Fibroblast of lung (primary cell): Measurements from ENCODE around the gene NAIF1. TPM values are rescaled to one million over a fixed set of nuclear protein-coding genes. Genes with fewer than 3 reads are reported as not detected.

ENCODE experiments used
- DNase-seq, 2 donors: peaks; one replicate each; pipeline versions ENCODE4 v3.0.0 to v3.0.0-alpha.2; 2010; ENCODE audit warnings: low read depth in 2 of 2
- H2AFZ ChIP-seq: 2 replicates; pipeline ENCODE4 v1.5.1; 2012; ENCODE audit warnings: low read length, control low read depth, inconsistent platforms
- H3K27ac ChIP-seq: 2 replicates; pipeline ENCODE4 v1.5.1; 2011; ENCODE audit warnings: low read length, control low read depth; ENCODE audit not compliant: insufficient read depth
- H3K27me3 ChIP-seq: 2 replicates; pipeline ENCODE4 v1.5.1; 2011; ENCODE audit warnings: mild to moderate bottlenecking, low read length; ENCODE audit not compliant: control insufficient read depth, insufficient read depth
- H3K36me3 ChIP-seq: 2 replicates; pipeline ENCODE4 v1.5.1; 2011; ENCODE audit warnings: low read length; ENCODE audit not compliant: control insufficient read depth, insufficient read depth
- H3K4me1 ChIP-seq: 2 replicates; pipeline ENCODE4 v1.5.1; 2011; ENCODE audit warnings: low read length; ENCODE audit not compliant: control insufficient read depth, insufficient read depth; ENCODE audit errors: extremely low read depth
- H3K4me2 ChIP-seq: 2 replicates; pipeline ENCODE4 v1.5.1; 2011; ENCODE audit warnings: low read length, control low read depth; ENCODE audit not compliant: insufficient read depth; ENCODE audit errors: extremely low read depth
- H3K4me3 ChIP-seq, 4 experiments: fragments of 200-600 bp in 1 of 4; sonication (generic) in 1 of 4; replicated peaks in 1 of 4; 2 replicates each; pipeline ENCODE4 v1.5.1; 2011 to 2016; ENCODE audit warnings: low read length in 4 of 4, low read depth in 3 of 4, mild to moderate bottlenecking in 3 of 4, control low read depth in 2 of 4, inconsistent platforms in 1 of 4, mixed read lengths in 1 of 4; ENCODE audit not compliant: insufficient read depth in 1 of 4; ENCODE audit errors: control extremely low read depth in 1 of 4
- H3K79me2 ChIP-seq: 2 replicates; pipeline ENCODE4 v1.5.1; 2012; ENCODE audit warnings: mild to moderate bottlenecking, low read length, inconsistent platforms; ENCODE audit not compliant: control insufficient read depth, insufficient read depth
- H3K9ac ChIP-seq: 2 replicates; pipeline ENCODE4 v1.5.1; 2011; ENCODE audit warnings: mild to moderate bottlenecking, low read length, control low read depth; ENCODE audit not compliant: insufficient read depth
- H3K9me3 ChIP-seq: 2 replicates; pipeline ENCODE4 v1.5.1; 2012; ENCODE audit warnings: low read depth, low read length; ENCODE audit not compliant: control insufficient read depth, insufficient read depth
- H4K20me1 ChIP-seq: 2 replicates; pipeline ENCODE4 v1.5.1; 2011; ENCODE audit warnings: low read length; ENCODE audit not compliant: control insufficient read depth, insufficient read depth; ENCODE audit errors: extremely low read depth
- EZH2 ChIP-seq: IDR thresholded peaks from 2 replicates; pipeline ENCODE4 v1.5.1; 2012; ENCODE audit warnings: low read length, control low read depth, mild to moderate bottlenecking; ENCODE audit errors: missing control alignments
- polyA plus RNA-seq, 2 donors: library from polyadenylated mRNA; depleted of rRNA in 1 of 2; stranded (reverse) in 1 of 2; unstranded in 1 of 2; fragments of >200 nt; gene quantifications; 2 replicates each; pipeline ENCODE4 v1.2.1, GENCODE V29; 2011 to 2012; ENCODE audit warnings: missing spikeins in 1 of 2
- total RNA-seq: library from RNA; depleted of rRNA; stranded (reverse); fragments of >200 nt; gene quantifications from 2 replicates; pipeline ENCODE4 v1.2.1, GENCODE V29; 2014
- TF ChIP-seq, protein P1 (sequence below), 2 donors: IDR thresholded peaks in 1 of 2; conservative IDR thresholded peaks in 1 of 2; 1 replicate in 1 of 2; 2 replicates in 1 of 2; pipeline ENCODE4 v1.5.1; 2011 to 2012; ENCODE audit warnings: low read length in 2 of 2, control low read depth in 1 of 2, inconsistent platforms in 1 of 2, low read depth in 1 of 2, mild to moderate bottlenecking in 1 of 2

The NAIF1 gene
- total and polyA plus RNA-seq, 2 donors (not counting 1 experiment from before 2014, with no cell fraction given), result 5.5 to 13.2 TPM

- H3K36me3 ChIP-seq, result peaks cover 44% of the 10 kb centered on the region
- no peak overlapping the region for H3K9ac ChIP-seq
- H3K27ac ChIP-seq, result peak overlapping the region; percentile 99
- no peak overlapping the region for H2AFZ ChIP-seq
- H3K27me3 ChIP-seq, result no peaks in the 10 kb centered on the region
- no peaks in the 10 kb centered on the region for H4K20me1 ChIP-seq
- no peak for DNase-seq
- TF ChIP-seq, protein P1, sequence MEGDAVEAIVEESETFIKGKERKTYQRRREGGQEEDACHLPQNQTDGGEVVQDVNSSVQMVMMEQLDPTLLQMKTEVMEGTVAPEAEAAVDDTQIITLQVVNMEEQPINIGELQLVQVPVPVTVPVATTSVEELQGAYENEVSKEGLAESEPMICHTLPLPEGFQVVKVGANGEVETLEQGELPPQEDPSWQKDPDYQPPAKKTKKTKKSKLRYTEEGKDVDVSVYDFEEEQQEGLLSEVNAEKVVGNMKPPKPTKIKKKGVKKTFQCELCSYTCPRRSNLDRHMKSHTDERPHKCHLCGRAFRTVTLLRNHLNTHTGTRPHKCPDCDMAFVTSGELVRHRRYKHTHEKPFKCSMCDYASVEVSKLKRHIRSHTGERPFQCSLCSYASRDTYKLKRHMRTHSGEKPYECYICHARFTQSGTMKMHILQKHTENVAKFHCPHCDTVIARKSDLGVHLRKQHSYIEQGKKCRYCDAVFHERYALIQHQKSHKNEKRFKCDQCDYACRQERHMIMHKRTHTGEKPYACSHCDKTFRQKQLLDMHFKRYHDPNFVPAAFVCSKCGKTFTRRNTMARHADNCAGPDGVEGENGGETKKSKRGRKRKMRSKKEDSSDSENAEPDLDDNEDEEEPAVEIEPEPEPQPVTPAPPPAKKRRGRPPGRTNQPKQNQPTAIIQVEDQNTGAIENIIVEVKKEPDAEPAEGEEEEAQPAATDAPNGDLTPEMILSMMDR (conservative IDR thresholded peaks at IDR 0.05 in 1 of 2, IDR thresholded peaks at IDR 0.05 in 1 of 2; ENCODE audit: low read depth in 1 of 2, low read length in 2 of 2), result no peak
- TF ChIP-seq EZH2, result no peak
- H3K4me1 ChIP-seq, result peaks cover 24% of the 10 kb centered on the region
- H3K4me3 ChIP-seq, result peak overlapping the region in 1 of 4 experiments; percentile 64
- peaks cover 57% of the 10 kb centered on the region for H3K79me2 ChIP-seq
- peak overlapping the region; percentile 99 for H3K4me2 ChIP-seq
- H3K9me3 ChIP-seq, result no peaks in the 10 kb centered on the region
These were observed 33.5 kb upstream of the NAIF1 start for GRCh38 chr9:128100581-128100980.

DNA sequence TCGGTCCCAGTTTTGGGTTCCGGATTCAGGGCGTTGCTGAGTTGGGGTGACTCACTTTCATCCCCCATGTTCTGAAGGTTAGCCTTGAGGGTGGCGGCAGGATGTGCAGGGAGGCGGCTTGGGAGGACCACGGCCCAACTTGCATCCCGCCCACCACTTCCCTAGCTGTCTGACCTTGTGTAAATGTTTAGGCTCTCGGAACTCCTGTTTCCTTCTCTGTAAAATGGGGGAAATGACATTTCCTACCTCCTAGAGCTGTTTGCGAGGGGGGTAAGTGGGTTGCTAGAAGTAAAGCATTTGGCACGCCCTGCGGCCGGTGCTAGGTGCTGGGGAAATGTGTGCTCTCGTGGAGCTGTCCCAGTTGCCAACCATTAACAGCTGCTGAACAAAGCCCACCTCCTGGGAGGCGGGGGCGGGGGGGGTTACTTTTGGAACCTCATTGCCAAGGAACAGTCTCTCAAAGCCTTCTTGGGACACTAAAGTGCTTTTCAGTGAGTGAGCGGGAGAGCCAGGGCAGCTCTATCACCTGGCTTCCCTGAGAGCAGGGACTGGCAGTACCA is 32.9 kb upstream of the NAIF1 start:
- no peak for TF ChIP-seq EZH2
- TF ChIP-seq, protein P1 (conservative IDR thresholded peaks at IDR 0.05 in 1 of 2, IDR thresholded peaks at IDR 0.05 in 1 of 2; ENCODE audit: low read depth in 1 of 2, low read length in 2 of 2), result no peak
- Histone ChIP-seq H3K79me2 (peaks cover 63% of the 10 kb centered on the region), H3K4me3 (peak overlapping the region; percentile 60 to 64 (median 62)), H3K36me3 (peaks cover 44% of the 10 kb centered on the region), H2AFZ (no peak overlapping the region), H3K27ac (peak overlapping the region; percentile 99), H3K9ac (peak overlapping the region; percentile 91), H3K4me1 (peaks cover 28% of the 10 kb centered on the region), H3K27me3 (no peaks in the 10 kb centered on the region), H4K20me1 (no peaks in the 10 kb centered on the region), H3K4me2 (peak overlapping the region; percentile 99), H3K9me3 (no peaks in the 10 kb centered on the region)
- peak in 1 of 2 donors; percentile 36 for DNase-seq

DNA sequence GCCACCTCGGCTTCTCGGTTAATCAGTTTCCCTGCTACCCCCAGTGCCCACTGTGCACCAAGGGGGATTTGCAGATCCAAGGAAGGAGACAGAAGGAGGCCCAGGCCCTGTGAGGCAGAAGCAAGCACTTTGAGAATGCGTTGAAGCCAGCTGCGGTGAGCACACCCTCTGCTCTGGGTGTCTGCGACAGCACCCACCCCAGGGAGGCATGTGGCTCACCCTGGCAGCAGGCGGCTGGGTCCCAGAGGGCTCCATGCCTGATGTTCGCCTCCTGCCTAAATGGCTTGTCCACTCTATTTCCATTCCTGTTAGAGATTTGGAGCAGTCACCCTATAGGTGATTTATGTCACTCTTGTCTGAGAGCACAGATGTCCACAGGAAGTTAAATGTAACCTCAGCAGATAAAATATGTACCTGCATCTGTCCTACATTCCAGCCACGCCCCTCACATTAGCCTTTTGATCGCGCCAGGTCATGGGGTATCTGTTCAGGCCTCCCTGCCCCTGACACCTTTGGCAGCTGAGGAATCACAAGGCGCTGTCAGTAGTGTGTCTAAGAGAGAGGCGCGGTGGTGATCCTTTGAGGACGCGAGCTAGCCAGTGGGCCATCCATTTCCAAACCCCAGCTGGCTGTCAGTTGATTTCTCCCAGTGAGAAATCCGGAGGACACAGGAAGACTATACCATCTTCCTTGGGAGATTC is 32.3 kb upstream of the NAIF1 start:
- DNase-seq, result peak; percentile 18 to 66
- Histone ChIP-seq H2AFZ (no peak overlapping the region), H3K79me2 (peaks cover 68% of the 10 kb centered on the region)

More for the DNA sequence above, 32.3 kb upstream of the NAIF1 start:
- Histone ChIP-seq H3K4me2 (peak overlapping the region; percentile 99), H3K9me3 (no peaks in the 10 kb centered on the region), H4K20me1 (no peaks in the 10 kb centered on the region), H3K4me1 (peaks cover 34% of the 10 kb centered on the region), H3K4me3 (peak overlapping the region; percentile 60 to 64 (median 62)), H3K9ac (peak overlapping the region; percentile 91), H3K27ac (peak overlapping the region; percentile 99), H3K27me3 (no peaks in the 10 kb centered on the region), H3K36me3 (peaks cover 43% of the 10 kb centered on the region)
- TF ChIP-seq, protein P1 (conservative IDR thresholded peaks at IDR 0.05 in 1 of 2, IDR thresholded peaks at IDR 0.05 in 1 of 2; ENCODE audit: low read depth in 1 of 2, low read length in 2 of 2), result no peak
- TF ChIP-seq EZH2, result no peak
